Measurements from ENCODE around the gene TMEM51. TPM values are rescaled to one million over a fixed set of nuclear protein-coding genes. Genes with fewer than 3 reads are reported as not detected.

Gene TMEM51
- polyA plus RNA-seq, 1 donor from 2014 or later, result 1.7 TPM

DNA sequence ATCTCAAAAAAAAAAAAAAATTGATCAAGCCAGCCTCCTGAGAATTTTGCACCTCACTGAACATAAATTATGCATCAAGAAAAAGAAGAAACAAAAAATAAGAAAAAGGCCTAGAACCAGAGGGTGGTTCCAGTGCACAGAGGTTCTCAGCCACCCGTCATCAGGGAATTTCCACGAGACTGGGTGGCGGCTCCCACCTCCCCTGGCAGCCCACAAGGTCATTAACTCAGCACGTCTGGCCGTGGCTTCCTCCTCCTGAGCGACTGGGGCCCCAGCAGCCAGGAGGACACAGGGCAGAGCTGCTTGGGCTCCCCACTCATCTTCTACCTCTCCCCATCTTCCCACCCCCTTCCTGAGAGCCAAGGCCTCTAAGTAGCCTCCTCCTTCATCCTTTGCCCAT is 15.7 kb upstream of the TMEM51 start:
- H3K4me3 ChIP-seq (ENCODE audit: low read length), result no peak overlapping the region
- H3K79me2 ChIP-seq (replicated peaks; ENCODE audit: insufficient read depth, low read length), result no peaks in the 10 kb centered on the region
- H3F3A ChIP-seq (ENCODE audit: insufficient read depth, low read length, poor library complexity, severe bottlenecking), result no peaks in the 10 kb centered on the region
- no peaks in the 10 kb centered on the region for H4K20me1 ChIP-seq (ENCODE audit: insufficient read depth)
- H3K9ac ChIP-seq (ENCODE audit: low read length), result no peak overlapping the region
- H2AFZ ChIP-seq (ENCODE audit: low read depth, low read length), result no peak overlapping the region
- no peaks in the 10 kb centered on the region for H3K9me3 ChIP-seq (ENCODE audit: low read length)
- H3K9me2 ChIP-seq (ENCODE audit: insufficient read depth, low read length), result no peaks in the 10 kb centered on the region
- H3K27me3 ChIP-seq (ENCODE audit: insufficient read depth, low read depth, low read length), result no peaks in the 10 kb centered on the region
- no peak overlapping the region for H3K27ac ChIP-seq (ENCODE audit: low read length)
- no peaks in the 10 kb centered on the region for H3K36me3 ChIP-seq (ENCODE audit: insufficient read depth, low read length)
- TF ChIP-seq POLR2AphosphoS5 (IDR thresholded peaks at IDR 0.05) (no peak), SMC3 (conservative IDR thresholded peaks at IDR 0.05; ENCODE audit: poor library complexity) (no peak), RAD21 (conservative IDR thresholded peaks at IDR 0.05) (no peak), REST (IDR thresholded peaks at IDR 0.05; ENCODE audit: borderline replicate concordance) (no peak), TAF1 (IDR thresholded peaks at IDR 0.05; ENCODE audit: low read depth) (no peak), CTCF (IDR thresholded peaks at IDR 0.05; ENCODE audit: poor library complexity, severe bottlenecking) (no peak), MXI1 (conservative IDR thresholded peaks at IDR 0.05; ENCODE audit: poor library complexity, severe bottlenecking) (no peak), EP300 (conservative IDR thresholded peaks at IDR 0.05; ENCODE audit: poor library complexity, severe bottlenecking) (no peak), EZH2 (IDR thresholded peaks at IDR 0.05; ENCODE audit: borderline replicate concordance, insufficient read depth, low read length, poor library complexity, severe bottlenecking) (no peak)
- H3K4me2 ChIP-seq (ENCODE audit: low read length), result no peak overlapping the region

DNA sequence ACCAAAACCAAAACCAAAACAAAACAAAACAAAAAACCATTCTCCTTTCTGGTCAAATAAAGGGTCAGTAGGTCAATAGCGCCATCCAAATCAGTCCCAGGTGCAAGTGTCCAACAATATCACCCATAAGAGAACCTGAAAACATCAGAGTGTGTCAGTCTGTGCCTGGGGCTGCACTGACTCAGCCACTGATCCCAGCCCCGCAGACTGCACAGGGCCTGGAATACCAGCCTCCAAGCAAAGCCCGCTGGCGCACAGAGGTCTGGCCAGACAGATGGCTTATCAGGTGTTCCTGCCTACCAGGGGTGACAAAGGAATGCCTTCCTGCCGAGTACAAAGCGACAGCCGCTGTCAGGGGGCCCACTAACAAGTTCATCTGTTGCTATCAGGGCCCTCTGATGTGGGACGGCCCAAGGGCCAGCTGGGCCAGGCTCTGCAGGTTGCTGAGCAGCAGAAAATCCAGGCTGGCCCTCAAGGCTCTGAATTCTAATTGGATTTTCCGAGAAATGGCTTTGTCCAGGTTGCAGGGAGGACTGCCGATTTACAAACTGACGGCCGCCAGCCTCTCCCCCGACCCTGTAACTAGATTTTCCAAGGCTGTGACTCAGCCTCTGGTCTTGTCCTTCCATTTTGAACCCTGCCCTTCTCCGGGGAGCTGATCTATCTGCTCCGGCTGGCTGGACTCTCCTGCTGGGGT is 13.7 kb upstream of the TMEM51 start:
- H3K4me2 ChIP-seq (ENCODE audit: low read length), result no peak overlapping the region

More for the DNA sequence above, 13.7 kb upstream of the TMEM51 start:
- Histone ChIP-seq H3K9me3 (ENCODE audit: low read length) (no peaks in the 10 kb centered on the region), H3K27ac (ENCODE audit: low read length) (no peak overlapping the region), H3F3A (ENCODE audit: insufficient read depth, low read length, poor library complexity, severe bottlenecking) (no peaks in the 10 kb centered on the region), H3K9ac (ENCODE audit: low read length) (no peak overlapping the region), H3K9me2 (ENCODE audit: insufficient read depth, low read length) (no peaks in the 10 kb centered on the region), H3K79me2 (replicated peaks; ENCODE audit: insufficient read depth, low read length) (no peaks in the 10 kb centered on the region), H4K20me1 (ENCODE audit: insufficient read depth) (no peaks in the 10 kb centered on the region), H3K4me3 (ENCODE audit: low read length) (no peak overlapping the region), H2AFZ (ENCODE audit: low read depth, low read length) (no peak overlapping the region), H3K27me3 (ENCODE audit: insufficient read depth, low read depth, low read length) (no peaks in the 10 kb centered on the region), H3K36me3 (ENCODE audit: insufficient read depth, low read length) (no peaks in the 10 kb centered on the region)
- TF ChIP-seq RAD21 (conservative IDR thresholded peaks at IDR 0.05) (no peak), TAF1 (IDR thresholded peaks at IDR 0.05; ENCODE audit: low read depth) (no peak), CTCF (IDR thresholded peaks at IDR 0.05; ENCODE audit: poor library complexity, severe bottlenecking) (no peak), MXI1 (conservative IDR thresholded peaks at IDR 0.05; ENCODE audit: poor library complexity, severe bottlenecking) (no peak), SMC3 (conservative IDR thresholded peaks at IDR 0.05; ENCODE audit: poor library complexity) (no peak), EP300 (conservative IDR thresholded peaks at IDR 0.05; ENCODE audit: poor library complexity, severe bottlenecking) (no peak), REST (IDR thresholded peaks at IDR 0.05; ENCODE audit: borderline replicate concordance) (no peak), POLR2AphosphoS5 (IDR thresholded peaks at IDR 0.05) (no peak), EZH2 (IDR thresholded peaks at IDR 0.05; ENCODE audit: borderline replicate concordance, insufficient read depth, low read length, poor library complexity, severe bottlenecking) (no peak)
